Upper lobe of right lung (tissue), 1 donor: Measurements from ENCODE around the gene VEGFC. TPM values are rescaled to one million over a fixed set of nuclear protein-coding genes. Genes with fewer than 3 reads are reported as not detected.

Source experiments
- ATAC-seq: fragments of 200-7000 bp; cut with Tn5 transposase; one replicate; pipeline ENCODE4 v1.9.1; 2020; ENCODE audit warnings: mild to moderate bottlenecking, moderate library complexity
- DNase-seq: peaks from one replicate; pipeline ENCODE4 v3.0.0-alpha.2; 2020
- H3K27ac ChIP-seq: fragments of 200-600 bp; one replicate; pipeline ENCODE4 v1.8.0; 2022
- H3K27me3 ChIP-seq: fragments of 200-600 bp; one replicate; pipeline ENCODE4 v1.8.0; 2022; ENCODE audit warnings: mild to moderate bottlenecking
- H3K36me3 ChIP-seq: fragments of 200-600 bp; one replicate; pipeline ENCODE4 v1.8.0; 2022
- H3K4me1 ChIP-seq: fragments of 200-600 bp; one replicate; pipeline ENCODE4 v1.8.0; 2022
- H3K4me3 ChIP-seq: fragments of 200-600 bp; one replicate; pipeline ENCODE4 v1.8.0; 2022; ENCODE audit warnings: mild to moderate bottlenecking
- H3K9me3 ChIP-seq: fragments of 200-600 bp; one replicate; pipeline ENCODE4 v1.8.0; 2022
- intact Hi-C: fragments of 100-400 bp; cut with DNase I; formaldehyde crosslinking; loops from one replicate; pipeline ENCODE4 v1.11.0; 2022
- long read RNA-seq: library from polyadenylated mRNA; unstranded; transcript quantifications from one replicate; pipeline ENCODE4 v2.0.0, GENCODE V29; 2021
- total RNA-seq: library from RNA; stranded (reverse); fragmentation: NEBNext Ultra II Directional; extraction: Animal tissue kit (Norgen Biotek cat#: 25700); gene quantifications from one replicate; pipeline ENCODE4 v1.2.1, GENCODE V29; 2021
- TF ChIP-seq, protein P1 (sequence below): fragments of 200-600 bp; IDR thresholded peaks from one replicate; pipeline ENCODE4 v1.8.0; 2022; ENCODE audit warnings: antibody characterized with exemption
- donor health status: DM: no; HTN: yes; CAD: no; lungs with severe emphysema.

The VEGFC gene, protein sequence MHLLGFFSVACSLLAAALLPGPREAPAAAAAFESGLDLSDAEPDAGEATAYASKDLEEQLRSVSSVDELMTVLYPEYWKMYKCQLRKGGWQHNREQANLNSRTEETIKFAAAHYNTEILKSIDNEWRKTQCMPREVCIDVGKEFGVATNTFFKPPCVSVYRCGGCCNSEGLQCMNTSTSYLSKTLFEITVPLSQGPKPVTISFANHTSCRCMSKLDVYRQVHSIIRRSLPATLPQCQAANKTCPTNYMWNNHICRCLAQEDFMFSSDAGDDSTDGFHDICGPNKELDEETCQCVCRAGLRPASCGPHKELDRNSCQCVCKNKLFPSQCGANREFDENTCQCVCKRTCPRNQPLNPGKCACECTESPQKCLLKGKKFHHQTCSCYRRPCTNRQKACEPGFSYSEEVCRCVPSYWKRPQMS
- total RNA-seq: 19.0 TPM
- long read RNA-seq, transcript VEGFC-202 (7 exons, 2,064 nt): major isoform, 16 of 22 reads
- long read RNA-seq, partial matches to known transcripts: 4 of 22 reads
- long read RNA-seq, other reads (novel, unspliced or antisense): 2 of 22 reads

DNA sequence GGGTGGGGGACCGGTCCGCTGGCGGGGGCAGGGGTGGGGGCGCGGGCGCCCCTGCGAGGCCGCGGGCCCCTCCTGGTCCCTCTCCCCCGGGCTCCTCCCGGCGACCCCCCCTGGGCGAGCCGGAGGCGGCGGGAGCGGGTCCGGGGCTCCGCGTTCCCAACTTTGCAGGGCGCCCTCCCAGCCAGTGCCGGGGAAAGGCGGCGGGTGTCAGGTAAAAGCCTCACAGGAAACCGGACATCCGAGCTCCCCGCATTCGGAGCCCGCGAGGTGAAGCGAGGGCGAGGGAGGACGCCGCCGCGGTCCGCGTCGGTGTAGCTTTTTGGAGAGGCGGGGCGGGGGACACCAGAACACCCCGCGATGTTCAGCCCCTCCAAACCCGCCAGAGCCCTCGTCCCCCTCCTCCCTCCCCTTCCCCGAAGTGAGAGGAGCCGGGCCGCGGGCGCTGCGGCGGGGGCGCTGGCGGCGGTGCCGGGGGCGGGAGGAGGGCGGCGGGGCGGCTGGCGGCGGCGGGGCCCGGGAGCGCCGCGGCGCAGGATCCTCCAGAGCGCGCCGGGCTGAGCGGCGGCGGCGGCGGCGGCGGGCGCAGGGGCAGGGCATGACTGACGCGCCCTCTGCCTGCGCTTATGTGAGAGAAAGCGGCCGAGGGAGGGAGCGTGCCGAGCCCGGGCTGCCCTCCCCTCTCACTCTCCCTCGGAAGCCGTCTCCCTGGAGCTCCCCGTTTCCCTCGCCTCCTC is at the start of gene VEGFC:
Gene VEGFC, minus strand, starts transcription at position 597 of the 734 bp plus-strand sequence. CDS start 611 bp downstream, outside the sequence.
- Histone ChIP-seq H3K4me3 (peak within 1 kb of the TSS; percentile 66), H3K4me1 (peaks cover 12% of the 10 kb centered on the region), H3K36me3 (no peaks in the 10 kb centered on the region), H3K27me3 (peaks cover 8% of the 10 kb centered on the region), H3K9me3 (no peaks in the 10 kb centered on the region), H3K27ac (peak within 1 kb of the TSS; percentile 77)
- intact Hi-C loops: no loop called here
- ATAC-seq (peak; percentile 91), DNase-seq (peak; percentile 75)
- TF ChIP-seq, protein P1, sequence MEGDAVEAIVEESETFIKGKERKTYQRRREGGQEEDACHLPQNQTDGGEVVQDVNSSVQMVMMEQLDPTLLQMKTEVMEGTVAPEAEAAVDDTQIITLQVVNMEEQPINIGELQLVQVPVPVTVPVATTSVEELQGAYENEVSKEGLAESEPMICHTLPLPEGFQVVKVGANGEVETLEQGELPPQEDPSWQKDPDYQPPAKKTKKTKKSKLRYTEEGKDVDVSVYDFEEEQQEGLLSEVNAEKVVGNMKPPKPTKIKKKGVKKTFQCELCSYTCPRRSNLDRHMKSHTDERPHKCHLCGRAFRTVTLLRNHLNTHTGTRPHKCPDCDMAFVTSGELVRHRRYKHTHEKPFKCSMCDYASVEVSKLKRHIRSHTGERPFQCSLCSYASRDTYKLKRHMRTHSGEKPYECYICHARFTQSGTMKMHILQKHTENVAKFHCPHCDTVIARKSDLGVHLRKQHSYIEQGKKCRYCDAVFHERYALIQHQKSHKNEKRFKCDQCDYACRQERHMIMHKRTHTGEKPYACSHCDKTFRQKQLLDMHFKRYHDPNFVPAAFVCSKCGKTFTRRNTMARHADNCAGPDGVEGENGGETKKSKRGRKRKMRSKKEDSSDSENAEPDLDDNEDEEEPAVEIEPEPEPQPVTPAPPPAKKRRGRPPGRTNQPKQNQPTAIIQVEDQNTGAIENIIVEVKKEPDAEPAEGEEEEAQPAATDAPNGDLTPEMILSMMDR: peak; percentile 12

DNA sequence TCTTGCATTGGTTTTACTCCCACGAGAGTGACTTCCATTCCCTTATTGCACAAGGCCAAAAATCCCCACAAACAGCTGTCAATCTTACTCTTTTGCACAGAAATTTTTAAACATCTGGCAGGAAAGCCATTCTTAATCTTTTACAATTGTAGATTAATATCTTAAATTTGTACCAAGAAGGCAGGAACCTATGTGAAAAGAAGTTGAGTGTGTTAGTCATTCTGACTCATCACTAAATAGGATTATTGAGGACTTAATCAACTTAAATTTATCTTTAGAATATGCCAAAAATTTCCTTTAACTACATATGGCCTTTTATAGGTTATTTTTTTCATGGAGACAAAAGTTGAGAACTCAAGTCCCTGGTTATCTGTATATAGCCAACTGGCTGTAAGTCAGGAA is 49.0 kb upstream of the VEGFC start:
- no peak overlapping the region for H3K4me3 ChIP-seq
- TF ChIP-seq, protein P1: no peak
- no peaks in the 10 kb centered on the region for H3K36me3 ChIP-seq
- intact Hi-C loops: no loop called here
- no peaks in the 10 kb centered on the region for H3K27me3 ChIP-seq
- H3K9me3 ChIP-seq: no peaks in the 10 kb centered on the region
- DNase-seq: no peak
- no peak overlapping the region for H3K27ac ChIP-seq
- no peaks in the 10 kb centered on the region for H3K4me1 ChIP-seq
- no peak for ATAC-seq

DNA sequence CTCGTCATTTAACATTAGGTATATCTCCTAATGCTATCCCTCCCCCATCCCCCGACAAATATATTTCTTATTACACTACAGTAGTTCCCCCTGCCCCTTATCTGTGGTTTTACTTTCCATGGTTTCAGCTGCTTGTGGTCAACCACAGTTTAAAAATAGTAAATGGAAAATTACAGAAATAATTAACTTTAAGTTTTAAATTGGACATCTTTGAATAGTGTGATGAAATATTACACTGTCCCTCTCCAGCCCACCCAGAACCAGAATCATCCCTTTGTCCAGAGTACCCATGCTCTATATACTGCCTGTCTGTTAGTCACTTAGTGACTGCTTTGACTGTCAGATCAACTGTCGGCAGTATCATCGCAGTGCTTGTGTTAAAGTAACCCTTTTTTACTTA is 47.4 kb upstream of the VEGFC start:
- DNase-seq (no peak), ATAC-seq (no peak)
- Histone ChIP-seq H3K27me3 (no peaks in the 10 kb centered on the region), H3K9me3 (no peaks in the 10 kb centered on the region), H3K4me3 (no peak overlapping the region), H3K36me3 (no peaks in the 10 kb centered on the region), H3K4me1 (no peaks in the 10 kb centered on the region), H3K27ac (no peak overlapping the region)
- TF ChIP-seq, protein P1: no peak
- intact Hi-C loops: no loop called here

DNA sequence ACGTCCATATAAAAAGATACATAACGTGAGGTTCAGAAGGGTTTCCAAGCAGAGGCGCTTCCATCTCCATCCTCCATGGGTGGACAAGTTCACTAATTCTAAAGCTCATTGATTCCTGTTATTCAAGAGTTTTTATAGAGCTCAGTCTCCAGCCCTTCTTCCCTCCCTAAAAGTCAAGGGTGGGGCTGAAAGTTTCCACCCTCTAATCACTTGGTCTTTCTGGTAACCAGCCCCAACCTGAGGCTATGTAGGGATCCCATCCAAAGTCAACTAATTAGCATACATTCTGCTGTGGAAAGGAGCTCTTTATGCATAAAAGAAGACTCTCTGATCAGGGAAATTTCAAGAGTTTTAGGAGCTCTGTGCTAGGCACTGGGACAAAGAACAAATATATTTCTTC is 46.9 kb upstream of the VEGFC start:
- H3K4me3 ChIP-seq: no peak overlapping the region
- ATAC-seq (no peak), DNase-seq (no peak)
- no peaks in the 10 kb centered on the region for H3K9me3 ChIP-seq
- H3K27ac ChIP-seq: no peak overlapping the region
- H3K36me3 ChIP-seq: no peaks in the 10 kb centered on the region
- no peaks in the 10 kb centered on the region for H3K27me3 ChIP-seq
- intact Hi-C loops: no loop called here
- TF ChIP-seq, protein P1: no peak
- H3K4me1 ChIP-seq: no peaks in the 10 kb centered on the region

DNA sequence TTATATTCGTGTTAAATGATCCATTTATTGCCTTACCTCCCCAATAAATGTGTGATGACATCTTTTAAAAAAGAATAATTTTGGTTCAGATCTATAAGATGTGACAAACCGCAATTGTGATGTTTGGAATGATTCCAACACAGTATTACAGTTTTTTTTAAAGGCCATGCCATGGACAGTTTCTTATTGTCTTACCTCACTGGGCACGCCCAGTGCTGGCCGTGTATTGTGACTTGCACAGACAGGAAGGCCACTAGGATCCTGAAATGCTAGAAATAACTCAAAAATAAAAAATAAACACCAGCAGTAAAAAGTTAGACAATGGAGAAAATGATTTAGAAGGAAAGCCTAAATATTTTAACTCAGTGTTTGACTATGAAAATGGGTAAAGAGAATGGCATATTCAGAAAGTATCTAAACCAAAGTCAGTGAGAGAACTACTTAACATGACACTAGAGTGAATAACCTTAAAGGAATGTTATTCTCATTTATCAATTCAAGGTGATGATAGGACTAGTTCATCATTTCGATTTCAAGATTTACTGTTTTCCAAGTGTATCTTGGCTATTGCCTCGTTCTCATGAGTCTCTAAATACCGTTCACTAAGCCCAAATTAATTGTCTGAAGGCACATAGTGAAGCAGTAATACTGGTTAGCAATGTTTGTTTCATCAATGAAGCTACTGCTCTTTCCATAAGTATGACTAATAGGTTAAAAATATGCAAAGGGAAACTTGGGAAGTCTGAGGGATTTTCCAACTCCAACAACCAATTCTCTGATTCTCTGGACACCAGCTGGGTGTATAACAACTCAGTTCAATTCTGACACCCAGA is 46.1 kb upstream of the VEGFC start:
- Histone ChIP-seq H3K4me1 (no peaks in the 10 kb centered on the region), H3K4me3 (no peak overlapping the region), H3K36me3 (no peaks in the 10 kb centered on the region), H3K9me3 (no peaks in the 10 kb centered on the region), H3K27ac (no peak overlapping the region), H3K27me3 (no peaks in the 10 kb centered on the region)
- DNase-seq: no peak
- TF ChIP-seq, protein P1: no peak
- intact Hi-C loops: no loop called here
- ATAC-seq: no peak
